Skeletal muscle tissue (tissue), 4 donors: Measurements from ENCODE around the gene RPS19BP1. TPM values are rescaled to one million over a fixed set of nuclear protein-coding genes. Genes with fewer than 3 reads are reported as not detected.

Experiments
- H3K27ac ChIP-seq: one replicate; pipeline ENCODE4 v1.7.0; 2013; ENCODE audit warnings: mild to moderate bottlenecking, low read depth, low read length, inconsistent platforms
- H3K27me3 ChIP-seq, 3 donors: one replicate each; pipeline ENCODE4 v1.7.0; 2013; ENCODE audit warnings: low read length in 3 of 3; ENCODE audit not compliant: control insufficient read depth in 3 of 3, insufficient read depth in 3 of 3
- H3K36me3 ChIP-seq, 3 donors: one replicate each; pipeline ENCODE4 v1.7.0; 2013; ENCODE audit warnings: low read length in 3 of 3; ENCODE audit not compliant: control insufficient read depth in 3 of 3, insufficient read depth in 3 of 3
- H3K4me1 ChIP-seq, 3 donors: one replicate each; pipeline ENCODE4 v1.7.0; 2013; ENCODE audit warnings: low read length in 3 of 3, mild to moderate bottlenecking in 3 of 3; ENCODE audit not compliant: control insufficient read depth in 3 of 3, insufficient read depth in 3 of 3
- H3K4me3 ChIP-seq, 3 donors: one replicate each; pipeline ENCODE4 v1.7.0; 2013; ENCODE audit warnings: low read length in 3 of 3
- H3K9ac ChIP-seq, 3 donors: one replicate each; pipeline ENCODE4 v1.7.0; 2013; ENCODE audit warnings: low read length in 3 of 3, mild to moderate bottlenecking in 3 of 3, moderate library complexity in 2 of 3, low read depth in 1 of 3
- H3K9me3 ChIP-seq, 3 donors: one replicate each; pipeline ENCODE4 v1.7.0; 2013; ENCODE audit warnings: low read length in 3 of 3; ENCODE audit not compliant: control insufficient read depth in 3 of 3
- total RNA-seq: library from RNA; depleted of rRNA; stranded (reverse); fragments of >200 nt; gene quantifications from one replicate; pipeline ENCODE4 v1.2.3, GENCODE V29; 2014
- donor health status: Osteomylitis.

RPS19BP1 gene, protein sequence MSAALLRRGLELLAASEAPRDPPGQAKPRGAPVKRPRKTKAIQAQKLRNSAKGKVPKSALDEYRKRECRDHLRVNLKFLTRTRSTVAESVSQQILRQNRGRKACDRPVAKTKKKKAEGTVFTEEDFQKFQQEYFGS
- total RNA-seq: 27.7 TPM

DNA sequence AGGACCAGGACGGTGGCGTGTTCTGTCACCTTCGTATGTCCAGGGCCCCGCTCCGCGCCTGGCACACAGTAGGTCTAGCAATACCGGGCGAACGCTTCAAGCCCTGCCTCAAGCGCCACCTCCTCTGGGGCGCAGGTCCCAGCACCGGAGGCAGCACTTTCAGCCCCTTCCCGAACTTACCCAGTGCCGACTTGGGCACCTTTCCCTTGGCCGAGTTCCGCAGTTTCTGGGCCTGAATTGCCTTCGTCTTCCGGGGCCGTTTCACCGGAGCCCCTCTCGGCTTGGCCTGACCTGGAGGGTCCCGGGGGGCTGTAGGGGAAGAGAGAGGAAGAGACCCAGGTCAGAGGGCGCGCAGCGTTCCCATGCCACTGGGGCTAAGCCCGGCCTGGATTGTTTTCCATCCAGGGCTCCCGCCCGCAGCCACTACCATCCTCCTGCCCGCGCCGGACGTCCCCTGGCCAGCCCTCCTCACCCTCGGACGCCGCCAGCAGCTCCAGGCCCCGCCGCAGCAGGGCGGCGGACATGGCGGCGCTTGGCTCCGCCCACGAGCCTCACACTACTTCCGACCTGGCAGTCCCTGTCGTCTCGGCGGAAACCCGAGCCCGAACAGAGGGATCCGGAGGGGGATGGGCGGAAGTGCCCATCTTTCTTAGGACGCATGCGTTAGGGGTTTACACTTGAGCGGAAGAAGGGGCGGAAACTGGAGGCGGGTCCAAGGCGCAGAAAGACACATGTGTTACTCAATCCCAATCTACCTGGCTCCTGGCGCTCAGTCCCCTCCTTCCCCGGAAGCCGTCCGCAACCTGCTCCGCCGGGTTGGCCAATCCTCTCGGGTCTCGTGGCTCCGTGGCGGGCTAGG, at the start of gene RPS19BP1:
RPS19BP1 (minus strand) TSS at position 534 of the 859 bp plus-strand sequence; CDS start at position 524, 10 bp downstream.
- Histone ChIP-seq H3K4me3 (peak within 1 kb of the TSS; percentile 95 to 96 (median 95)), H3K4me1 (peaks cover 48 to 56% (median 49%) of the 10 kb centered on the region in 3 donors), H3K36me3 (peaks cover 0 to 19% (median 17%) of the 10 kb centered on the region in 3 donors), H3K27me3 (peaks cover 0 to 10% (median 3%) of the 10 kb centered on the region in 3 donors), H3K9ac (peak within 1 kb of the TSS; percentile 89 to 99 (median 99)), H3K9me3 (no peaks in the 10 kb centered on the region), H3K27ac (peak within 1 kb of the TSS; percentile 85)

- no peak overlapping the region for H3K9ac ChIP-seq
- no peaks in the 10 kb centered on the region for H3K36me3 ChIP-seq
- no peak overlapping the region for H3K4me3 ChIP-seq
- no peaks in the 10 kb centered on the region for H3K4me1 ChIP-seq
- H3K9me3 ChIP-seq: no peaks in the 10 kb centered on the region
- no peak overlapping the region for H3K27ac ChIP-seq
- H3K27me3 ChIP-seq: peaks cover 6 to 35% (median 31%) of the 10 kb centered on the region in 3 donors
Observed at GRCh38 chr22:39581303-39581702, 48.8 kb upstream of the RPS19BP1 start.

GRCh38 chr22:39580795-39581194, 48.2 kb upstream of the RPS19BP1 start:
- Histone ChIP-seq H3K36me3 (no peaks in the 10 kb centered on the region), H3K4me3 (no peak overlapping the region), H3K27me3 (peaks cover 6 to 35% (median 32%) of the 10 kb centered on the region in 3 donors), H3K4me1 (no peaks in the 10 kb centered on the region), H3K9me3 (no peaks in the 10 kb centered on the region), H3K27ac (no peak overlapping the region), H3K9ac (no peak overlapping the region)

DNA sequence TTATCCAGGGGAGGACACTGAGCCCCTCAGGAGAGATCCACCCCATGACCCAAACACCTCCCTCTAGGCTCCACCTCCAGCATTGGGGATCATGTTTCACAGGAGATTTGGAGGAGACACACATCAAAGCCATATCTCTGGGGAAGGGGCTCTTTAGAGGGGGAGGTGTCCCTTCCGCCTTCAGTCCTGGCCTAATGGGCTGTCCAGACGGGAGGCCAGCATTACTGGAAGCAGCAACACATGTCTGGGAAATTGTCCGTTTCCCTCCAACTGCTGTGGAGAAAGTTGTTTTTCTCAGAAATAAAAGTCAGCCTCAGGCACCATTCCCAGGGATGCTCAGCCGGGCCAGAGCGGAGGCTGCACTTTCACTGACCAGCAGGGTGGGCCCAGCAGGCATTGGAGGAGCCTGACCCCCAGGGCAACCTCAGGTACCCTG, 47.5 kb upstream of the RPS19BP1 start:
- Histone ChIP-seq H3K4me3 (no peak overlapping the region), H3K9ac (no peak overlapping the region), H3K27me3 (peaks cover 6 to 35% (median 32%) of the 10 kb centered on the region in 3 donors), H3K27ac (no peak overlapping the region), H3K36me3 (no peaks in the 10 kb centered on the region), H3K4me1 (no peaks in the 10 kb centered on the region), H3K9me3 (no peaks in the 10 kb centered on the region)

DNA sequence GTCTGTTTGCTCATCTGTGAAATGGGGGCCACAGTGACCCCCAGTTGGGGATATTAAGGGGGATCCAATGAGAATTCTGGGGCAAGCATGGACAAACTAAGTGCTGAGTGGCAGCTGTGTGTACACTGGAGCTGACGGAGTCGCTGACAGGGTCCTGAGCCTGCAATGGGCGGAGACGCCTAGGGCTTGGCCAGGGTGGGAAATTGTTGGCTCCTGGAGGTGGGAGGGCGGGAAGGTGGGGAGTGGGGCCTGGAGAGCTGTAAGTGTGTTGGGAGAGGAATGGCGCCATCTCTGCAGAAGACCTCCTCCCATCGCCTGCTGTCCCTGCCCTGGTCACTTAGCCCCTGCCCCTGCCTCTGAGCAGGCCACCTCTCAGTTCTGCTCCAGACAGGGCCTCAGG, 45.4 kb upstream of the RPS19BP1 start:
- no peak overlapping the region for H3K4me3 ChIP-seq
- no peak overlapping the region for H3K9ac ChIP-seq
- H3K27ac ChIP-seq: no peak overlapping the region
- H3K4me1 ChIP-seq: no peaks in the 10 kb centered on the region
- H3K27me3 ChIP-seq: peaks cover 6 to 38% (median 35%) of the 10 kb centered on the region in 3 donors
- H3K9me3 ChIP-seq: no peaks in the 10 kb centered on the region
- H3K36me3 ChIP-seq: no peaks in the 10 kb centered on the region

- Histone ChIP-seq H3K4me1 (no peaks in the 10 kb centered on the region), H3K27me3 (peaks cover 6 to 39% (median 35%) of the 10 kb centered on the region in 3 donors), H3K36me3 (no peaks in the 10 kb centered on the region), H3K4me3 (no peak overlapping the region), H3K9me3 (no peaks in the 10 kb centered on the region), H3K9ac (no peak overlapping the region), H3K27ac (no peak overlapping the region)
Observed at GRCh38 chr22:39577366-39577765, 44.8 kb upstream of the RPS19BP1 start.

DNA sequence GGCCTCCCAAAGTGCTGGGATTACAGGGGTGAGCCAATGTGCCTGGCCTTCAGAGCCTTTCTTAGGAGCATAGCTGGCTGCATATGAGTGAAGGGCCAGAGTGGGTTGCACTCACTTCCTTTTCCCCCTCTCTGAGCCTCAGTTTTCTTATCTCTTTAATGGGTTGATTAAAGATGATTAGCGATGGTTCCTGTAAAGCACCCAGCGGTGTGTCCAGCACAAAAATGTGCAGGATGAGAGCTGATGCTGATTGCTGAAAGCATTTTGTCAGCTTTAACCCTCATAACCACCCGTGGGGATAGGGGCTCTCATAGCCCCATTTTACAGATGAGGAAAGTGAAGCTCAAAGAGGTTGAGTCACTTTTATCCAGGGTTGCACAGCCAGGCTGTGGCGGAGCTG, 43.5 kb upstream of the RPS19BP1 start:
- no peaks in the 10 kb centered on the region for H3K9me3 ChIP-seq
- no peaks in the 10 kb centered on the region for H3K4me1 ChIP-seq
- H3K27me3 ChIP-seq: peaks cover 12 to 48% (median 35%) of the 10 kb centered on the region in 3 donors
- H3K36me3 ChIP-seq: no peaks in the 10 kb centered on the region
- H3K27ac ChIP-seq: no peak overlapping the region
- H3K9ac ChIP-seq: no peak overlapping the region
- H3K4me3 ChIP-seq: no peak overlapping the region

DNA sequence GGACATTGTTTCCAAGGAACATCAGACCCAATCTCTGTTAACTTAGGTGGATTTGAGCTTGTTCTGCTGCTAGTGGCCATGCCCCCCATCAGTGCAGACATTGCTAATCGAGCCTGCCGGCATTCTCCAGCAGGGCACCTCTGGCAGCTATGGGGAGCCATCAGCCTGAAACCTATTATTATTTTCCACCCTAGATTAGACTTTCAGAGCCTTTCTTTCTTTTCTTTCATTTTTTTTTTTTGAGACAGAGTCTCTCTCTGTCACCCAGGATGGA, 42.9 kb upstream of the RPS19BP1 start:
- H3K4me1 ChIP-seq: no peaks in the 10 kb centered on the region
- H3K9me3 ChIP-seq: no peaks in the 10 kb centered on the region
- H3K27ac ChIP-seq: no peak overlapping the region
- no peaks in the 10 kb centered on the region for H3K36me3 ChIP-seq
- H3K9ac ChIP-seq: no peak overlapping the region
- H3K27me3 ChIP-seq: peaks cover 12 to 47% (median 33%) of the 10 kb centered on the region in 3 donors
- H3K4me3 ChIP-seq: no peak overlapping the region

- Histone ChIP-seq H3K27me3 (peaks cover 12 to 44% (median 32%) of the 10 kb centered on the region in 3 donors), H3K4me3 (no peak overlapping the region), H3K4me1 (no peaks in the 10 kb centered on the region), H3K9ac (no peak overlapping the region), H3K27ac (no peak overlapping the region), H3K9me3 (no peaks in the 10 kb centered on the region), H3K36me3 (no peaks in the 10 kb centered on the region)
Observed at GRCh38 chr22:39574779-39575551, 42.4 kb upstream of the RPS19BP1 start.

DNA sequence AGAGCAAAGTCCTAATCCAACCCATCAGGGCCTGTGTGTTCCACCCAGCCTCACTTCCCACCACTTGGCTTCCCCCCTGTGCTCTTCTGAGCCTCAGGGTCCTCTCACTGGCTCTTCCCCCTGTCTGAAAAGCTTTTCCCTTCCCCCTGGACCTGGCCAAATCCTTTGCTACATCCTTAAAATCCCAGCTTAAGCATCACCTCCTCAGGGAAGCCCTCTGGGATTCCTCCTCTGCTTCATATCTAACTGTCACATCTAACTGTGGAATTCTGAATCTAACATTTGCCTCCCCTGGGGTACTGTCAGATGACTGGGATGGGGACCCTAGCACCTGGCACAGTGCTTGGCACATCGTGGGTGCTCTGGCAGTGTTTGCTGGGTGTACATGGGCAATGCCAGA, 39.0 kb upstream of the RPS19BP1 start:
- no peak overlapping the region for H3K4me3 ChIP-seq
- no peaks in the 10 kb centered on the region for H3K4me1 ChIP-seq
- no peaks in the 10 kb centered on the region for H3K9me3 ChIP-seq
- no peak overlapping the region for H3K9ac ChIP-seq
- no peaks in the 10 kb centered on the region for H3K36me3 ChIP-seq
- H3K27ac ChIP-seq: no peak overlapping the region
- H3K27me3 ChIP-seq: peaks cover 7 to 44% (median 20%) of the 10 kb centered on the region in 3 donors
